NCI-H2227 (cell line): Measurements from ENCODE around the gene FLT4.

Experiments used
- DNase-seq: peaks from one replicate; lab custom pipeline; 2025; ENCODE audit not compliant: unreplicated experiment; lab: John Stamatoyannopoulos, UW

FLT4 gene

DNA sequence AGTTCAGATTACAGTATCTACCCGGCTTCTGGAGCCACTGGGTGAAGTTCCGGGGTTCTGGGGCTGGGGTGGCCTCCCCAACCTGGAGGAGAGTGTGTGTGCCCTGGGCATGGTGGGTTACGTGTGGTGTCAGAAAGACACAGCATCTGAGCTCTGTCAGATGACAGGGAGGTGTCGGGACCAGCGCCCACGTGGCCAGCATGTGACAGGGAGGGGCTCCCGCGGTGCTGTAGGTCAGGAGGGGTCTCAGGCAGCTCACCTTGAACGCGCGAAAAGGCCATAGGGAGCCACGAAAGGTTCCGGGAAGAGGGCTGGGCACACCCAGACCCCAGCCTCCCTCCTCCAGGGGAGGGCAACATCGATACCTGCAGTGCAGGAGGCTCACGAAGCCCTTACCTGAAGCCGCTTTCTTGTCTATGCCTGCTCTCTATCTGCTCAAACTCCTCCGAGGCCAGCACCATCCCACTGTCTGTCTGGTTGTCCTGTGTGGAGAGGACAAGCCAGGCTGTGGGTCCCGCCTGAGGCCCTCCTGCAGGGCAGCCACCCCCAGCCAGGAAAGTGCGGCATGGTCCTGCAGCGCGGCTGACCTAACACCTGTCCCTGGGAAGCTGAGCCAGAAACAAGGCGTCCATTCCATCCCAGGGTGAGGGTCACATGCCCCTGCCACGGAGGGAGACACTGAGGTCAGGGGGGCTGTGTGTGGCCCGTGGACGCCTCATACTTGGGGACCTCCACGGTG, 40.7 kb downstream of the FLT4 start:
- no peak for DNase-seq

GRCh38 chr5:180607861-180608571, 41.4 kb downstream of the FLT4 start:
- DNase-seq: no peak

DNA sequence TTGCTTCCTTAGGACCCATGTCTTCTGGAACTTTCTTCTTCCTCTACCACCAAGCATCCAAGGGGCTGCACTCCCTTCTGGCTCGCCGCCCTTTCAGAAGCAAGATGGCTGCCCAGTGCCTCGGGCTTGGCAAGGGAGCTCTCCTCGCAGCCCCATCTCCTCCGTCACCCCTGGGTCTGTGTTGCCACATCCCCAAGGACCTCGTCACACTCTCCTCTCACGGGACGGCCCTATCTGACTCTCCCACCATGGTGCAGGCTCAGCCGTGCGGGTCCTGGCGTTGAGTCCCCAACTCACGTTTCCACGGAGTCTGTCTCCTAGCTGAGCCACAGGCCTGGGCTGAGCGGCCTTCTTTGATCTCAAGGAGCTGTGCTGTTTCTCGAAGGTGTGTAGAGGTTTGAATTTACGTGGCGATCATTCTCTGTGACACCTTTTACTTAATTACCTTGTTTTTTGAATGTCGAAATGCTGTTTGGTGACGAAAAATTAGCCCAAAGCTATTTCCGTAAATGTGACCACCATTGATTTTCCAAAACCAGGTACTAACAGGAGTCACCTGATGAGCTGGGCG, 43.1 kb downstream of the FLT4 start:
- no peak for DNase-seq

- no peak for DNase-seq
Measured at GRCh38 chr5:180605554-180606214, 43.7 kb downstream of the FLT4 start.

GRCh38 chr5:180604271-180604670, 45.1 kb downstream of the FLT4 start:
- DNase-seq: no peak

GRCh38 chr5:180603076-180603594, 46.3 kb downstream of the FLT4 start:
- DNase-seq: no peak

DNA sequence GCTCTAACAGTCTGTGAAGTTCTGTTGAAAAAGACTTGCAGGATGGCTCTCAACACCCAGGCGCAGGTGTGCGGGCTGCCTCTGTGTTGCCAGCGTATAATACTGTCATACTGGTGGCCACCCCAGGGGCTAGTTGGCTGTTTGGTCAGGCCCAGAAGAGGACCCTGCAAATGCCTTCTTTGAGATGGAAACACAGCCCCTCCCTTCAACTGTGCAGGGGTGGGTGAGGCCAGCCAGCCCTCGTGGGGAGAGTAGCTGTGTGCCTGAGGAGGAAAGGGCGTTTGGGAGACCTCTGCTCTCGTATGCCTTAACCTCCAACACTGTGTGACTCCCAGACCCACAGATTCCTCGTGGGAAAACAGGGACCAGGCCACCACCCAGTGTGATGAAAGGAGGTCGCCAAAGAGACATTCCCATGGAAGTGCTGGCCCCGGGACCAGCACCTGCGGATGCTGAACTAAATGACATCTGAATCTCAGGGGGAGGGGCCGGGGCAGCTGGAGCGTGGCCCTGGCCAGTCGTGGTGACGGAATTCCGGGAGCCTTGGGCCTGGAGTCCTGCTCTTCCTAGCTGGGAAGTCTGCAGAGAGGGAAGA, 46.8 kb downstream of the FLT4 start:
- no peak for DNase-seq

- no peak for DNase-seq
Measured at GRCh38 chr5:180601591-180602480, 47.6 kb downstream of the FLT4 start.

GRCh38 chr5:180600554-180601041, 48.8 kb downstream of the FLT4 start:
- no peak for DNase-seq

- no peak for DNase-seq
Measured at GRCh38 chr5:180599981-180600553, 49.3 kb downstream of the FLT4 start.

- no peak for DNase-seq
Measured at GRCh38 chr5:180599590-180599914, 49.8 kb downstream of the FLT4 start.

DNA sequence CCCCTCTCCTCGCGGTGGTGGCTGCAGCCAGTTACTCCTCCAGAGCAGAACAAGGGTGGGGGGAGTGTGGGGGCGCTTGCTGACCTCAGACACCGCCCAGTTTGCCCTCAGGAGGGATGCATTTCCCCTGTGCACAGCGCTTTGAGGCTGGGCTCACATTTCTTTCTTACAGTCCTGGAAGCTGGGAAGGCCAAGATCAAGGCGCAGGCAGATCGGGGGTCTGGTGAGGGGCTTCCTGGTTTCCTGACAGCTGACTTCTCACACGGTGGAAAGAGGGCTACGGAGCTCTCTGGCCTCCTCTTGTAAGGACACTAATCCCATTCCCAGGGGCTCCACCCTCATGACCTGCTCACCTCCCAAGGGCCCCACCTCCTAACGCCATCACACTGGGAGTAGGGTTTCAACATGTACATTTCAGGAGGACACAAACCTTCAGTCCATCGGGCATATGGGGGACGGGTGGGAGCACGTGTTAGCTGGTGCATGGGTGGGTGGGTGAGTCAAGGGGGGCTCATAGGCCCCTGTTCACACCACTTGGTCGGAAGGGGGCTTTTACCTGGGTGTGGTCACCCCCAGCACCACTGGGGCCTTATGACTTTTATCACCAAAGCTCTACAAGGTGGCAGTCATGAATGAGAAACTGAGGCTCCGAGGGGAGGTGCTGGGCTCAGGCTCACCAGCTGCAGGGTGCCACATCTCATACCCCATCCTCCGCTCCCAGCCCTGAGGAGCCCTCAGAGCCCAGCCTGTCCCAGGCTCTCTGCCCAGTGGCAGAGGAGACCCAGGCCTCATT, 50.4 kb downstream of the FLT4 start:
- no peak for DNase-seq

DNA sequence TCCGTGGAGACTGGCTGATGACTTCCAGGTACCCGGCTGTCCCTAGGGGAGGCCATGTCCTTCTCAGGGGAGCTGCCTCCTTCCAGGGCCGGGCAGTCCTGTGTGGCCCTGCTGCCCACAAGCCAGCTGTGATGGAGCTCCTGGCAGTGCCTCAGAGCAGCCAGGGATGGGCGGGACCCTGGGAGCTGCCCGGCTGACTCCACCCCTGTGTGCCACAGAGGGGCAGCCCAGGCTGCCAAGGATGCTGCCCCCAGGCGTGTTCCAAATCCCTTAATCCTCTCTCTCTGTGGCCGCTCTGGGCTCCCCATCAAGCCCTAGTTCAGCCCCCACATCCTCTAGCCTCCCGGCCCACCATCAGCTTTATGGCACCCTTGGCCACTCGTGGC, 51.1 kb downstream of the FLT4 start:
- no peak for DNase-seq

DNA sequence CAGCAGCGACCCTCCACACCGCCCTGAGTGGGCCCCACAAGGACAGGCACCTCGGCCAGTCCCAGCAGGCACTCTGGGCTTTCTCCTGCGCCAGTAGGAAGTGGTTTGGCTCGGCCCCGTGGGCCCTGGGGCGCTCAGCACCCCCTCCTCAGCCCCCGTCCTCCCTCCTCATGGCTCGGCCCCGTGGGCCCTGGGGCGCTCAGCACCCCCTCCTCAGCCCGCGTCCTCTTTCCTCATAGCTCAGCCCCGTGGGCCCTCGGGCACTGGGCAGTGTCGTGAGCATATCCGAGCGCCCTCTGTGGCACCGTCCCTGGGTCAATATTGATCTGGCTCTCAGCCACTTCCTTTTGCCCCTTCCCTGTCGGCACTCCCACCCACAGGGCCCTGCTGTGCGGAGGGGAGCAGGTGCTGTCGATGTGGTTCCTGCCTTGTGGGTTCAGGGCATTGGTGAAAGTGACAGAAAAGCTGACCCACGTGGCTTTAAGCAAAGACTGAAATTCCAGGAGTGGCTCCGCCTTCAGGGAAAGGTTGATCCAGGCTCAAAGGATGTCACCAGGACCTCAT, 52.6 kb downstream of the FLT4 start:
- DNase-seq: no peak

GRCh38 chr5:180596115-180596667, 53.2 kb downstream of the FLT4 start:
- no peak for DNase-seq

- DNase-seq: no peak
Measured at GRCh38 chr5:180595381-180596114, 53.9 kb downstream of the FLT4 start.

DNA sequence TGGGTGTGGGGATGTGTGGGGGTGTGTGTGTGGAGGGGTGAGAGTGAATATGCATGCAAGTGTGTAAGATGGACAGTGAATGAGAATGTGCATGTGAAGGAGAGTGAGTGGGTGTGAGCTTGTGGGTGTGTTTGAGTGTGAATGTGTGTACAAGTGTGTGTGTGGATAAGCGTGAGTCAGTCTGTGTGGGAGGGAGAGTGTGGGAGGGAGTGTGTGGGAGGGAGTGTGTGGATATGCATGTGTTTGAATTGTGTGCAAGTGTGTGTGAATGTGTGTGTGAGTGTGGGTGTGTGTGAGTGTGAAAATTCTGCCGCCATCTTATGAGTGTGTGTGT, 54.4 kb downstream of the FLT4 start:
- DNase-seq: no peak
